GM12878 (cell line): ENCODE measurements around the gene ACOT13.

Source experiments
- POLR2A ChIP-seq: IDR thresholded peaks from 2 replicates; pipeline ENCODE4 v1.6.1; 2011; ENCODE audit warnings: low read depth, mild to moderate bottlenecking, low read length
- RFX5 ChIP-seq: IDR thresholded peaks from 2 replicates; pipeline ENCODE4 v1.6.1; 2011; ENCODE audit warnings: low read depth, low read length, improper control_type of control experiment
- SREBF1 ChIP-seq: IDR thresholded peaks from 2 replicates; pipeline ENCODE4 v1.6.1; 2012; ENCODE audit warnings: mild to moderate bottlenecking, low read length
- TAF1 ChIP-seq: IDR thresholded peaks from 2 replicates; pipeline ENCODE4 v1.6.1; 2011; ENCODE audit warnings: mild to moderate bottlenecking, low read depth, low read length, borderline replicate concordance
- TCF3 ChIP-seq: IDR thresholded peaks from 2 replicates; pipeline ENCODE4 v1.6.1; 2012; ENCODE audit warnings: low read depth, mild to moderate bottlenecking, low read length, borderline replicate concordance; ENCODE audit not compliant: insufficient read depth
- ZSCAN29 ChIP-seq: fragments of 450-650 bp; IDR thresholded peaks from 2 replicates; pipeline ENCODE4 v1.6.1; 2017; ENCODE audit warnings: mild to moderate bottlenecking, moderate library complexity
- TF ChIP-seq, protein P1 (sequence below), 3 experiments: IDR thresholded peaks in 2 of 3; conservative IDR thresholded peaks in 1 of 3; 2 replicates each; pipeline ENCODE4 v1.5.1; 2011; ENCODE audit warnings: low read depth in 3 of 3, low read length in 3 of 3, mild to moderate bottlenecking in 3 of 3, control low read depth in 2 of 3, moderate library complexity in 2 of 3, inconsistent platforms in 1 of 3, mixed read lengths in 1 of 3; ENCODE audit not compliant: control insufficient read depth in 2 of 3, insufficient read depth in 1 of 3; ENCODE audit errors: extremely low read depth in 1 of 3

DNA sequence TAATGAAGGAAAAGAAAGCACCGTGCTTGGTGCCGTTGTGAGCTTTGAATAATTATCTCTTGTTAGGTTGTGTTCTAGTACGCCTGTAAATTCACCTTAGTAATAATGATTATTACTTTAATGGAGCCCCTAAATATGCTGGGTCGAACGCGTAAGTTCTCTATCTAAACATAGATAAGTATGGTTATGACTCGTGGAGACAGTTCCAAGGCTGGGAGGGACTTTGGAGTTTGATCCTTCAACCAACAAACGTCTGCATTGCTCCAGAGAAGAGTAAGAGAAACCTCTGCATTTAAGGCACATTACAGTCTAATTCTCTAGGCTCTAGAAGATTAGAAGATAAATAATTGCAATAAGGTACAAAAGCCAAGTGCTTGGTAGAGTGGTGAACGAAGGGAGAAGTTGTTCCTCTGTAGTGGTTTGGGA lies 514 bp downstream of the ACOT13 start:
- TF ChIP-seq POLR2A (no peak), ZSCAN29 (no peak), RFX5 (no peak), TAF1 (no peak), TCF3 (no peak), SREBF1 (no peak)
- TF ChIP-seq, protein P1, sequence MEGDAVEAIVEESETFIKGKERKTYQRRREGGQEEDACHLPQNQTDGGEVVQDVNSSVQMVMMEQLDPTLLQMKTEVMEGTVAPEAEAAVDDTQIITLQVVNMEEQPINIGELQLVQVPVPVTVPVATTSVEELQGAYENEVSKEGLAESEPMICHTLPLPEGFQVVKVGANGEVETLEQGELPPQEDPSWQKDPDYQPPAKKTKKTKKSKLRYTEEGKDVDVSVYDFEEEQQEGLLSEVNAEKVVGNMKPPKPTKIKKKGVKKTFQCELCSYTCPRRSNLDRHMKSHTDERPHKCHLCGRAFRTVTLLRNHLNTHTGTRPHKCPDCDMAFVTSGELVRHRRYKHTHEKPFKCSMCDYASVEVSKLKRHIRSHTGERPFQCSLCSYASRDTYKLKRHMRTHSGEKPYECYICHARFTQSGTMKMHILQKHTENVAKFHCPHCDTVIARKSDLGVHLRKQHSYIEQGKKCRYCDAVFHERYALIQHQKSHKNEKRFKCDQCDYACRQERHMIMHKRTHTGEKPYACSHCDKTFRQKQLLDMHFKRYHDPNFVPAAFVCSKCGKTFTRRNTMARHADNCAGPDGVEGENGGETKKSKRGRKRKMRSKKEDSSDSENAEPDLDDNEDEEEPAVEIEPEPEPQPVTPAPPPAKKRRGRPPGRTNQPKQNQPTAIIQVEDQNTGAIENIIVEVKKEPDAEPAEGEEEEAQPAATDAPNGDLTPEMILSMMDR (IDR thresholded peaks at IDR 0.05 in 2 of 3, conservative IDR thresholded peaks at IDR 0.05 in 1 of 3; ENCODE audit: control insufficient read depth in 2 of 3, extremely low read depth in 1 of 3, insufficient read depth in 1 of 3, low read depth in 3 of 3, low read length in 3 of 3), result no peak
